Measurements from ENCODE around the gene DHX30.
A peak's percentile ranks its signal among the peaks of the same experiment; 100 is the strongest.
"Not testable (repeated sequence)": the region's sequence is repeated elsewhere in the genome, so short reads cannot be mapped to it uniquely, and the experiment has no call there.

DHX30 gene

DNA sequence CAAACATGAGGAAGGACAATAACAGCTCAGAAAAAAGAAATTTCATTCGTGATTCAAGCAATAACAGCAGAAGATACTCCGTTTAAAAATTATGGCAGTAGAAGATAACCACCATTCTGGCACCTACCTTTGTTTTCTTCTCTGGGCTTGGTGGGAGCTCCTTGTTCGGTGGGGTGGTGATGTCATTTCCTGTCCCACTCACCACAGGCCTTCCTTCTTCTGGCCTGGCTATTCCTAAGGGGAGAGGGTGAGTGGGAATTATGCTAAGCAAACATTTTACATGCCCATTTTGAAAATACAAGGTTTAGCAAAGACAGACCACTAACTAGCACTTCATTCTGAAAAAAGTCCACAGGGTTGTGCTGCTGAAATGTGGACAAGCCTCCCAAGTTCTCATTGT, 74.4 kb downstream of the DHX30 start:
- DNase-seq (ENCODE audit: insufficient read length, low spot score) (no peak), FAIRE-seq (no peak)

DNA sequence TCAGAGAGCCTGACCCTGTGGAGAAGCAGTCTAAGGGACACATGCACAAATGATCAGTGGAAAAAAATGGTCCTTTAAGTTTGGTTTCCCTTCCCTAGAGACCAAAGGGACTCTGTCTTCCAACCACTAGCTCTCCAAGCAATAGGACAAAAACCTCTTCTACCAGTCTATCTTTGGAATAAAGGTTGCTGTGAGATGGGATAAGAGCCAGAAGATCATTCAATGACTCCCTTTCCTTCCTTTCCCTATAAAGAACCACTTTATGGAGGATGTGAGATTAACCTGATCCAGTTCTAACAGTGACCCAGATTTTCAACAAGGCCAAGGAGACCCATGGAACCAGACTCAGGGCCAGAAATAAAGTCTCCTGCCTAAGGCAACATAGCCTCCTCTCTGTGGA, 74.8 kb downstream of the DHX30 start:
- FAIRE-seq, result no peak
- DNase-seq (ENCODE audit: insufficient read length, low spot score), result no peak

DNA sequence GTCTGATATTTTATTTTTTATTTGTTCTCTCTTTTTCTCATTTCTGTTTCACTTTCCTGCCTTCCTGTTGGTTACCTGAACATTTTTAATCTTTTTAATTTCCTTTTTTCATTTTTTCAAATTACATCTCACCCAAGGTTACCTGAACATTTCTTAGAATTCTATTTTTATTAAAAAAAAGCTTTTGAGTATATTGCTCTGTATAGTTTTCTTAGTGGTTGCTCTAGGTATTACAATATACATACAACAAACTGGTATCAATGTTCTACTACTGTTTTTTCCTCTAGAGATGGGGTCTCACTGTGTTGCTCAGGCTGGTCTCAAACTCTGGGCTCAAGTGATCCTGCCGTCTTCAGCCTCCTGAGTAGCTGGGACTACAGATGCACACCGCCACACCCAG, 79.4 kb downstream of the DHX30 start:
- no peak for FAIRE-seq
- DNase-seq (ENCODE audit: insufficient read length, low spot score), result no peak

DNA sequence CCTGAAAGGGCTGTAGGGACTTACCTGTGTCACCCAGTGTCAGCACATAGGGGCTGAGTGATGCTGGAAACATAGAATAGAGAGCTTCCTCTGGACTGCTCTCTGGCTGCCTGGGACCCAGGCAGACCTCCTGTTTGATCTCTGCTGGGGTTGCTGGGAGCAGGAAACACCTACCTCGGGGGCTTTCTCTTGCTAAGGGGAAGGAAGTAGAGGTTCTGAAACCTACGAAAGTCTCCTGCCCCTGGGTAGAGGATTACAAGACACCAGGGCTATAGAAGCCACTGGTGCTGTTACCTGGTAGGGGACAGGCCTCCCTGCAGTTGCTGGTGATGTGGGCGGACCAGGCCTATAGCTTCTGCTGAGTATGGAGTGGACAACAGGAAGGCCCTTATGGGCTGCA, 81.7 kb downstream of the DHX30 start:
- FAIRE-seq (no peak), DNase-seq (ENCODE audit: insufficient read length, low spot score) (peak; percentile 15)

DNA sequence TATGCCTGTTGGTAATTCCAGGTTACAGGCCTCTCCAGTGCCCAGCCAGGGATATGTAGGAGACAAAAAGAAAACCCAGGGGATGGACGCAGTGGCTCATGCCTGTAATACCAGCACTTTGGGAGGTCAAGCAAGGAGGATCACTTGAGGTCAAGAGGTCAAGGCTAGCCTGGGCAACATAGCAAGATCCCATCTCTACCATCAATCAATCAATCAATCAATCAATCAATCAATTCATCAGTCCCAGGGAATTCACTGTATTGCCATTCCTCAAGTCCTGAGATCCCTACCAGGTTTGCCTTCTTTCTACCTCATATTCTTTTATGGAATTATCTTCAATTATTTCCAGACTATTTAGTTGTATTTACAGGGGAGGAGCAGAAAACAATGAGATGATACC, 82.2 kb downstream of the DHX30 start:
- no peak for DNase-seq (ENCODE audit: insufficient read length, low spot score)
- no peak for FAIRE-seq

DNA sequence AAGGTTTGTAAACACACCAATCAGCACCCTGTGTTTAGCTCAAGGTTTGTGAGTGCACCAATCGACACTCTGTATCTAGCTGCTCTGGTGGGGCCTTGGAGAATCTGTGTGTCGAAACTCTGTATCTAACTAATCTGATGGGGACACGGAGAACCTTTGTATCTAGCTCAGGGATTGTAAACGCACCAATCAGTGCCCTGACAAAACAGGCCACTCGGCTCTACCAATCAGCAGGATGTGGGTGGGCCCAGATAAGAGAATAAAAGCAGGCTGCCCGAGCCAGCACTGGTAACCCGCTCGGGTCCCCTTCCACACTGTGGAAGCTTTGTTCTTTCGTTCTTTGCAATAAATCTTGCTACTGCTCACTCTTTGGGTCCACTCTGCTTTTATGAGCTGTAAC, 85.1 kb downstream of the DHX30 start:
- FAIRE-seq, result not testable (repeated sequence)

DNA sequence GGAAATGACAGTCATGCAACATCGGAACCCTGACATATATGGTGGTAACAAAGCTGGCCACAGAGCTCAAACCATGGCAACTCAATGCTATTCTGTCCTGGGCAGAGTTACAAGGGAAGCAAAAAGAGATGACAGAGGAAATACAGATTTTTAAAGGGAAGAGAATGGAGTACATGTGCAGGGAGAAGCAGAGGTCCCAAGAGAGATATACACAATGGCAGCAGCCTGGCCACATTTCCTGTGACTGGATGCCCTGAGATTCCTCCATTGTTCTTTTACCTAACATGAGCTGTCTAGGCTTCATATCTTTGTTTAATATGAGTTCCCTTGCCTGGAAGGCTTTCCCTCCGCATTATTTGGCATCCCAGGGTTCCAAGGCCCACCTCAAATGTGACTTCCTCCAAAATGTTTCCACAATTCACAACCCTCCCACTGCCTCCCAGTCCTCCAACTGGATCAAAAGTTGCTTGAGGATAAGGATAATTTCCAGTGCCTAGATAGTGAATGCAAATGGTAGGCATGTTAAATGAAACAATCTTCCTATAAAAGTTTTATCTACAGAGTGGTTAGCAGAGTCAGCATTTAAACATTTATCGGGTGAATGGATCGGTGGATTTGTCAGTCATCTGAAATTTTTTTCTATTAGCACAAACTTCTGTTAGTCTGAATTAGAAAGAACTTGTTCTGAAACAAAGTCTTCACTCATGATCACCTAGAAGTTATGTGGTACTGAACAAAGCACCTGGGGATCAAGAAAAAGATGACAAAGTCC, 86.2 kb downstream of the DHX30 start:
- FAIRE-seq (no peak), DNase-seq (ENCODE audit: insufficient read length, low spot score) (no peak)

More for the DNA sequence above, 85.1 kb downstream of the DHX30 start:
- not testable (repeated sequence) for DNase-seq (ENCODE audit: insufficient read length, low spot score)

DNA sequence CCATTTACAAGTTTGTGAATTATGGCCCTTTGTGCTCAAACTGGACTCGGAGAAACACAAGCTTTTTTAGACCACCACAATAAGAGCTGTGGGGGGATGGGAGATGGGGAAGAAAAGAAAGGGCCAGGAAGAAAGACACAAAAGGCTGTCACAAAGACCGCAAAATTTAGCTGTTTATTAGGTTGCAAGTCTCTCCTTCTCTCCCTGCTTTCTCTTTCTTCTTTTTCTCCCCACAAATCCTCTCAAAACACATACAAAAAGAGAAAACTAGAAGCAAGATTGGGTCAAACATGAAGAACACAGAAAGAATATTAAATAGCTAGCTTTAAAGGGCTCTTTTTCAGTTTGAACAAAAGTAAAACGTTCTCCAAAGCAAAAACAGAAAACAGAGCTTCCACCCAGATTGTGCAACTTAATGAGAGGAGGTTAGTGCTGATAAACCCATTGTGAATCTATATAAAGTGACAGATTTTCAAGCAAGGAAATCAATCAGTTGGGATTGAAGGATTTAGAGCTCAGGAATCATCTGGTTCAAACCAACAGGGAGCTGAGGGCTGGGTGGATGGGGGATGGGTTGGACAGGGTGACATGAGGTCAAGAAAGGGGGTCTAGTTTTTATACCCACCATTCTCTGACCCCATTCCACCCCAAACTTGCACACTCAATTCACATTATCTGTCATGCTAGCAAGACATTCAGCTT, 87.3 kb downstream of the DHX30 start:
- DNase-seq (ENCODE audit: insufficient read length, low spot score), result no peak
- no peak for FAIRE-seq

DNA sequence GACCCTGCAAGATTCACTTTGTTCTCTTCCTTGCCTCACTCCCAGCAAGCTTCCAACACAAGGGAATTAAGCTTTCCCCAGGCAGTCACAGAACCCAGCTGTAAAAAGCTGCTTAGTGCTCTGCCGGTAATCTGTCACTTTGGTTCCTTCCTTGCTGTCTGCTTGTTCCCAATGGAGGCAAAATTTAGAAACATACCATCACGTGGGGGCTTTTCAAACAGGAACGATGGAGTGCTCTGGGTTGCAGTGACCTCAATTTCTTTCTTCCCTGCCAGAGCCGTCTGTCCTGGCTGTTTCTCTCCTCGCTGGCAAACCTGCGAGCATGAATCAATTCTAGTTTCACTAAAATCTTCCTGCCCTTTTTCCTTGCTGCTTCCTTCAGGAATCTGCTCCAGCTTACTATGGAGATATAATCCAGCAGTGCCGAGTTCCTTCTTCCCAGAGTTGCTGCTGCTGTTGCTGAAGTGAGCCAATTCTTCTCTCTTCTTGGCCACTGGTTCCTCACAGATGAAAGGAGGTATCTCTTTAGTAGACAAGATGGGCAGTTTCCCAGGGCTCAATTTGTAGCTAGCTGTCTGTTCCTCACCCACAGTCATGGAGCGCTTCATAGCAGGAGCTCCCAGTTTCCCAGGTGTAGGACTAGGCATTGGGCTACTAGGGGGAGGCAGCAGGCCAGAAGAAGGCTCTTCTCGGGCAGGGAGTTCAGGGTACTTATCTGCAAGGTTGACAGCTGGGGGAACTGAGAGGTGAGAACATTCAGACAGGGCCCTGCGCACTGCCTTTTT, 88.1 kb downstream of the DHX30 start:
- no peak for FAIRE-seq

DNA sequence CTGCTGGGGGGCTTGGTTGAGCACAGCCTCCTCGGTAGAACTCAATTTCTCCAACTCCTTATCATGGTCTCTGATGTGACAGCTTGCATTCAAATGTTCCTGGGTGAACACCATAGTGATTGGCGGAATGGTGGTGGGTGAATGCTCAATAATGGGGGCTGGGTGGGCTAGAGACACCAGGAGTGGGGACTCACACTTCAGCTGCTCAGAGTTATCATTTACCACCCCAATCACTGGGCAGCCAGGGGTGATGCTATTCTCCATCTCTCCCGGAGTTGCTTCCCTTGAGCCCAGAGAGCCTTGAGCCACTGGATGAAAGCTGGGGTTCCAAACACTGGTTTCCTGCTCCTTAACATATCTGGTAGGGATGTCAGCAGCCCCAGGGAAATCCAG, 88.7 kb downstream of the DHX30 start:
- FAIRE-seq (no peak), DNase-seq (ENCODE audit: insufficient read length, low spot score) (no peak)

More for the DNA sequence above, 88.1 kb downstream of the DHX30 start:
- no peak for DNase-seq (ENCODE audit: insufficient read length, low spot score)

DNA sequence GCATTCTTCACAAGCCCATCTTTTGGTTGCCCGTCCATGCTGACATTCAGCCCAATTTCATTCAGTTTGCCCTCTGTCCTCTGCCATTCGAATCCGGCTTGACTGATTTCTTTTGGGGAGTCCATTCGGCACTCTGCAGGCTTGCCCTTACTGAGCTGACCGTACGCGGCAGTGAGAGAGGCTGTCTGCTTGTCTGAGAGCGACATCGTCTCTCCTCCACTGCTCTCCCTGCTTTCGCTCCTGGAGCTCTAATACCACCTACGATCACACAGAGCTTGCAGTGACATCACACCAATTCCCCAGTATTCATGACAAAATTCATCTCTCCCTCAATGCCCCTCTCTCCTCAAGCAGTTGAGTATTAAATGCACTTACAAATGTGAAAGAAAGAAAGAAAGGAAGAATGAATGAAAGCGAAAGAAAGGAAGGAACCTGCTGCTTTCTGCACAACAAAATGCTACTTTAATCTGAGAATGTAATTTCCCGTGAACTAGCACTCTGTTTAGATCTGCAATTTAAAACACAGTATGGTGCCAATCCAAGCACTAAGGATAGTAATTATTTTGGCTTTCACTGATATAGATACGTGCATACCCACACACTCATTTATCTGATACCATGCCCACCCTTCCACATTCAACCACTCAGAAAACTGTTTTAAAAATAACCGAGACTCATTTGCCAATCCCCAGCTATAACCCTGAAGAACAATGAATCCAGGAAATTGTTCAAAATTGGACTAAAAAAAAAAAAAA, 89.5 kb downstream of the DHX30 start:
- no peak for FAIRE-seq
- no peak for DNase-seq (ENCODE audit: insufficient read length, low spot score)

DNA sequence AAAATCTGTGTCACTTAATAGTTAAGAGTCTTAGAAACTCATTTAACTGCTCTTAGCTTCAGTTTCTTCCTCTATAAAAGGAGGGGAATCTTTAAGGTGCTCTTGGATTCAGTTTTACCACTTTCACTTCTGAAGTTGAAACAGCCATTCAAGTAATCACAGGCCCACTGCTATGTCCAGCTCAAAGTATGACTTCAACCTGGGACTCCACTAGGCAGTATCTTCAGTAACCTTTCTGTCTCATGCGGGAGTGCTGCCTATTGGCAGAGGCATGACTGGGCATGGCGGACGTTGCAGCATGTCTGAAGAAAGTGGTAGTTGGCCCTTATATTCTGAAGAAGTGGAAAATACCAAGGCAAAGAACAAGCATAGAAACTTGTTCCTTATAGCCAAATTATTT, 92.3 kb downstream of the DHX30 start:
- FAIRE-seq (no peak), DNase-seq (ENCODE audit: insufficient read length, low spot score) (no peak)

DNA sequence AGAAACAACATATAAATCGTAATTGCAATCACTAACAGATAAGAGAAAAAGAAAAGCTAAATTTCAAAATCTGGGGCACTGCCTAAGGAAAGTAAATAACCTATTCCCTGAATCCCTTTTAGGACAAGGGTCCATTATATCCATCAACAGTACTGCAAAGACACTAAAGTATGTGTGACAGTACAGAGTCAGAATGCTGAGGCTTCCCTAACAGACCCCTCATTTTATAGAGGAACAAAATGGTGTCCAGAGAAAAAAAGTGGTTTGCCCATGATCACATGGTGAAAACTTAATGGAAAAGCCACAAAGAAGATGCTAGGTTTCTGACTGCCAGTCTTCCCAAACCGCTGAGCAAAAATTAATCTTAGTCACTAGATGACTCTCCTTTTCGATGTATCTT, 93.8 kb downstream of the DHX30 start:
- DNase-seq (ENCODE audit: insufficient read length, low spot score) (no peak), FAIRE-seq (no peak)

DNA sequence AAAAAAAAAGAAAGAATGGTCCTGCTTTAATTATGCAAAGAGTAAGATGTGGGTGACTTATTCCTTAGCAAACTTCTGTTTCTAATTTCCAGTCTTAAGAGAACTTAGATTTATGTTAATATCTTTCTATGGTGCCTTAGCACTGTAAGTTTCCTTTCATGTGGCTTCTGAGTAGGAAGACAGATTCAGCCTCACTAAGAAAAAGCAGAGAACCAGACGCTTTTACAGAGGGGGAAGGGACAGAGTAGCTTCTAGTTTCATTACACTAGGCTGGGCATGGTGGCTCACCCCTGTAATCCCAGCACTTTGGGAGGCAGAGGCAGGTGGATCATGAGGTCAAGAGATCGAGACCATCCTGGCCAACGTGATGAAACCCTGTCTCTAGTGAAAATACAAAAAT, 95.0 kb downstream of the DHX30 start:
- no peak for FAIRE-seq

DNA sequence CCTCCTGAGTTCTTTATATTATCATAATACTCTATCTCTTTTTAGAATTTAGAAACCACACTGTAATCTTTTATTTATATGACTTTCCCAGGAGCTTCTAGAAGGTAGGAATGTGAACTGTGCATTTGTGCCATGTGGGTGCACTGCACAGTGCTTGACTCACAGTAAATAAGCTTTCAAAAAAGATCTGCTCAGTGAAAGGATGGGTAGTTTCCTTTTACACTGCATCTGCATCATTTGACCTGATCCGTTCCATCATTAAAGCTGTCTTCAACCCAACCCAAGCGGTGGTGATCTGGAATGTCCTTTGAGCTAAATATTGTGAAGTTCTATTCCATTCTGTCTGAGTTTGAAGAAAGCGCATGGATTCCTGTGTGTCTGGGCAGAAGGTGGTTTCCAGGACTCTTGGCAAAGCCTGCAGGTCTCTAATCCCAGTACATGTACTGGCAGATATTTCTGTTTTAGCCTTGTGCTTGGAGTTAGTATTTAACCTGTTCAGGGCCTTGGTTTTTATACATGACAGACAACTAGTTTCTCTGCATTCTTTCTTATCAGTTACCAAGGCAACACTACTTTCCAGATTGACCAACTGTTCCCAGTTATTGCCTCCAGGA, 96.7 kb downstream of the DHX30 start:
- DNase-seq (ENCODE audit: insufficient read length, low spot score) (no peak), FAIRE-seq (no peak)

More for the DNA sequence above, 95.0 kb downstream of the DHX30 start:
- no peak for DNase-seq (ENCODE audit: insufficient read length, low spot score)
